Measurements from ENCODE around the gene MAP1A.

MAP1A gene

GRCh38 chr15:43511012-43511885 is 6.2 kb upstream of the MAP1A start:
- peak; percentile 9 for DNase-seq

- no peak for DNase-seq
These were observed 3.9 kb upstream of the MAP1A start for GRCh38 chr15:43513550-43513949.

GRCh38 chr15:43514241-43515057 is 3.0 kb upstream of the MAP1A start:
- no peak for DNase-seq

GRCh38 chr15:43515741-43516140 is 1.7 kb upstream of the MAP1A start:
- DNase-seq = no peak

GRCh38 chr15:43516185-43516584 is 1.2 kb upstream of the MAP1A start:
- no peak for DNase-seq

- DNase-seq = no peak
These were observed 531 bp upstream of the MAP1A start for GRCh38 chr15:43516801-43517353.

- peak; percentile 42 for DNase-seq
These were observed 871 bp downstream of the MAP1A start for GRCh38 chr15:43518197-43518761.

GRCh38 chr15:43519196-43519595 is 1.8 kb downstream of the MAP1A start:
- DNase-seq = no peak

- no peak for DNase-seq
These were observed 2.7 kb downstream of the MAP1A start for GRCh38 chr15:43520138-43520537.

- DNase-seq = no peak
These were observed 4.0 kb downstream of the MAP1A start for GRCh38 chr15:43521419-43521818.

GRCh38 chr15:43522247-43522646 is 4.8 kb downstream of the MAP1A start:
- DNase-seq = no peak

- DNase-seq = no peak
These were observed 6.2 kb downstream of the MAP1A start for GRCh38 chr15:43523646-43524045.

- no peak for DNase-seq
These were observed 6.9 kb downstream of the MAP1A start for GRCh38 chr15:43524254-43524845.

- no peak for DNase-seq
These were observed 7.7 kb downstream of the MAP1A start for GRCh38 chr15:43525131-43525530.

- DNase-seq = no peak
These were observed 9.0 kb downstream of the MAP1A start for GRCh38 chr15:43526261-43526930.

- no peak for DNase-seq
These were observed 9.8 kb downstream of the MAP1A start for GRCh38 chr15:43527016-43527801.

- no peak for DNase-seq
These were observed 10.6 kb downstream of the MAP1A start for GRCh38 chr15:43527802-43528541.

- no peak for DNase-seq
These were observed 11.2 kb downstream of the MAP1A start for GRCh38 chr15:43528542-43529007.

- DNase-seq = no peak
These were observed 11.7 kb downstream of the MAP1A start for GRCh38 chr15:43529141-43529540.

- no peak for DNase-seq
These were observed 12.4 kb downstream of the MAP1A start for GRCh38 chr15:43529587-43530345.

Measured in NCI-H1092 (cell line).